ENCODE data around the gene SNCAIP.

DNA sequence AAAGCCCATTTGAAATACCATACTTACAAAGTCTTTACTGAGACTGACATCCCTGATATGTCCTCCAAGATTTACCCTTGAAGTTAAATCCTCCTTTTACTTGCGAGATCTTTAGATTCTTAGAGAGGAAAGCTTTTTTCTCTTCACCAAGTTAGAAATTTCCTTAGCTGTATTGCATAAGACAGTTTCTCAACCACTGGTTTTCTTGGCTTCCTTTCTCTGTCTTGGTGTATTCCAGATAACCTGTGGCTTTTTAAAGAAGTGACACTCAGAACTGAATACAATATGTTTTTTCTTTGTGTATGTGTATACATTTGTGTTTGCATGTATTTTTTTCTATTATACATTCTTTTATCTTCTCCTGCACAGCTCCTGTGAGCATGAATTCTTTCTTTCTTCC, 65.0 kb downstream of the SNCAIP start:
- TF ChIP-seq TAF1 (IDR thresholded peaks at IDR 0.05; ENCODE audit: borderline replicate concordance, low read depth, low read length) (no peak), POLR2A (IDR thresholded peaks at IDR 0.05; ENCODE audit: low read depth, low read length) (no peak), POLR2AphosphoS5 (IDR thresholded peaks at IDR 0.05; ENCODE audit: low read depth, low read length) (no peak)

All from GM12892 (cell line).